Spleen (tissue), 7 donors: ENCODE data around the gene SOX9.

Experiments
- POLR2A ChIP-seq, 3 donors: fragments of 450-650 bp; IDR thresholded peaks; one replicate each; pipeline ENCODE4 v1.5.1; 2017; ENCODE audit warnings: antibody characterized with exemption in 3 of 3, mild to moderate bottlenecking in 1 of 3
- POLR2AphosphoS5 ChIP-seq, 3 donors: sonication (generic); formaldehyde crosslinking; IDR thresholded peaks; one replicate each; pipeline ENCODE4 v1.5.1; 2017; ENCODE audit warnings: antibody characterized with exemption in 3 of 3
- TF ChIP-seq, protein P1 (sequence below), 11 experiments: fragments of 200-600 bp in 7 of 11; fragments of 450-650 bp in 4 of 11; sonication (generic) in 4 of 11; IDR thresholded peaks in 8 of 11; conservative IDR thresholded peaks in 3 of 11; 1 replicate in 7 of 11; 2 replicates in 4 of 11; pipeline versions ENCODE4 v1.4.0 to v1.8.0; 2016 to 2021; ENCODE audit warnings: antibody characterized with exemption in 11 of 11, inconsistent platforms in 4 of 11, mild to moderate bottlenecking in 1 of 11
- donor health status: DM: no; HTN: no; CAD: no; lungs with moderate emphysema.
- donor health status: DM: no; HTN: no; CAD: no.
- donor health status: DM: no; HTN: no; CAD: no.

DNA sequence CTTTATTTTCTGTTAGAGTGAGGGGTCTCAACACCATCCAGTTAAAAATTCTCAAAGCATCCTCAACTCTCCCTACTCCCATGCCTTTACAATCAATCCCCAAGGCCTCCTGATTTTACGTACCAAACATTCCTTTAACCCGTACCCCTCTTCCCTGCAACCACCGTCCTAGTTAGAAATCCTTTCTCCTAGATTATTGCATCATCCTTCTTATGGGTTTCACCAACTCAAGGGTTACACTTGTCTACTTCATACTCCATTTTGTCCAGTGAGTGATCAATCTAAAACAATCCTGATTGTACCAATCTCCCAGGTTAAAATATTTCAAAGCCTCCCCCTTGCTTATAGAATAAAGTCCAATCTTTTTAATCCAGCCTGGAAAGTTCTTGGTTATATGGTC lies 24.7 kb downstream of the SOX9 start:
- TF ChIP-seq, protein P1, sequence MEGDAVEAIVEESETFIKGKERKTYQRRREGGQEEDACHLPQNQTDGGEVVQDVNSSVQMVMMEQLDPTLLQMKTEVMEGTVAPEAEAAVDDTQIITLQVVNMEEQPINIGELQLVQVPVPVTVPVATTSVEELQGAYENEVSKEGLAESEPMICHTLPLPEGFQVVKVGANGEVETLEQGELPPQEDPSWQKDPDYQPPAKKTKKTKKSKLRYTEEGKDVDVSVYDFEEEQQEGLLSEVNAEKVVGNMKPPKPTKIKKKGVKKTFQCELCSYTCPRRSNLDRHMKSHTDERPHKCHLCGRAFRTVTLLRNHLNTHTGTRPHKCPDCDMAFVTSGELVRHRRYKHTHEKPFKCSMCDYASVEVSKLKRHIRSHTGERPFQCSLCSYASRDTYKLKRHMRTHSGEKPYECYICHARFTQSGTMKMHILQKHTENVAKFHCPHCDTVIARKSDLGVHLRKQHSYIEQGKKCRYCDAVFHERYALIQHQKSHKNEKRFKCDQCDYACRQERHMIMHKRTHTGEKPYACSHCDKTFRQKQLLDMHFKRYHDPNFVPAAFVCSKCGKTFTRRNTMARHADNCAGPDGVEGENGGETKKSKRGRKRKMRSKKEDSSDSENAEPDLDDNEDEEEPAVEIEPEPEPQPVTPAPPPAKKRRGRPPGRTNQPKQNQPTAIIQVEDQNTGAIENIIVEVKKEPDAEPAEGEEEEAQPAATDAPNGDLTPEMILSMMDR (IDR thresholded peaks at IDR 0.05 in 8 of 11, conservative IDR thresholded peaks at IDR 0.05 in 3 of 11) = no peak
- TF ChIP-seq POLR2AphosphoS5 (IDR thresholded peaks at IDR 0.05) (no peak), POLR2A (IDR thresholded peaks at IDR 0.05) (no peak)
